Naive thymus-derived CD4-positive, alpha-beta T cell (primary cell): ENCODE results near the gene CTNNA1. TPM values are rescaled to one million over a fixed set of nuclear protein-coding genes. Genes with fewer than 3 reads are reported as not detected.

ENCODE experiments used
- ATAC-seq: fragments of 150-1000 bp; cut with Tn5 transposase; 2 replicates; pipeline ENCODE4 v1.10.0; 2021; ENCODE audit warnings: mild to moderate bottlenecking, moderate library complexity
- CTCF ChIA-PET: fragments of 350-600 bp; sonication (Branson Sonifier 250); formaldehyde crosslinking; loops from one replicate; lab custom pipeline; 2021; ENCODE audit warnings: antibody characterized with exemption; lab: Charles Lee
- POLR2A ChIA-PET: fragments of 350-600 bp; sonication (Branson Sonifier 250); formaldehyde crosslinking; loops from one replicate; lab custom pipeline; 2021; ENCODE audit warnings: antibody characterized with exemption, inconsistent platforms; lab: Charles Lee
- DNase-seq, 9 donors: peaks; one replicate each; pipeline versions ENCODE4 v3.0.0 to v3.0.0-alpha.2; 2020 to 2022; ENCODE audit warnings: mixed read lengths in 1 of 9
- H3K27ac ChIP-seq: one replicate; pipeline ENCODE4 v1.7.0; 2013; ENCODE audit warnings: mild to moderate bottlenecking, low read depth, low read length, moderate library complexity
- H3K27me3 ChIP-seq, 2 donors: one replicate each; pipeline ENCODE4 v1.7.0; 2013; ENCODE audit warnings: low read length in 2 of 2, mild to moderate bottlenecking in 2 of 2, moderate library complexity in 2 of 2; ENCODE audit not compliant: control insufficient read depth in 2 of 2, insufficient read depth in 2 of 2
- H3K36me3 ChIP-seq, 3 experiments: 1 replicate in 2 of 3; 2 replicates in 1 of 3; pipeline ENCODE4 v1.7.0; 2013; ENCODE audit warnings: low read length in 3 of 3, mild to moderate bottlenecking in 3 of 3, moderate library complexity in 1 of 3; ENCODE audit not compliant: insufficient read depth in 3 of 3, control insufficient read depth in 2 of 3
- H3K4me1 ChIP-seq, 2 donors: one replicate each; pipeline ENCODE4 v1.7.0; 2013; ENCODE audit warnings: low read length in 2 of 2, mild to moderate bottlenecking in 2 of 2, moderate library complexity in 1 of 2; ENCODE audit not compliant: control insufficient read depth in 2 of 2, insufficient read depth in 2 of 2
- H3K4me3 ChIP-seq: 2 replicates; pipeline ENCODE4 v1.7.0; 2013; ENCODE audit warnings: mild to moderate bottlenecking, low read length
- H3K9me3 ChIP-seq, 3 experiments: 1 replicate in 2 of 3; 2 replicates in 1 of 3; pipeline ENCODE4 v1.7.0; 2013; ENCODE audit warnings: low read length in 3 of 3; ENCODE audit not compliant: control insufficient read depth in 2 of 3
- H3K27ac Mint-ChIP-seq, 9 donors: one replicate each; pipeline ENCODE4 v1.8.0; 2020 to 2022; ENCODE audit warnings: mixed read lengths in 9 of 9, mild to moderate bottlenecking in 8 of 9, moderate library complexity in 5 of 9, inconsistent platforms in 2 of 9
- H3K27me3 Mint-ChIP-seq, 5 donors: one replicate each; pipeline ENCODE4 v1.8.0; 2021 to 2022; ENCODE audit warnings: mixed read lengths in 5 of 5, mild to moderate bottlenecking in 1 of 5
- H3K36me3 Mint-ChIP-seq, 5 donors: one replicate each; pipeline ENCODE4 v1.8.0; 2020 to 2022; ENCODE audit warnings: mixed read lengths in 5 of 5, mild to moderate bottlenecking in 3 of 5, inconsistent platforms in 1 of 5
- H3K4me1 Mint-ChIP-seq, 7 donors: one replicate each; pipeline ENCODE4 v1.8.0; 2020 to 2022; ENCODE audit warnings: mixed read lengths in 7 of 7, mild to moderate bottlenecking in 3 of 7, inconsistent platforms in 1 of 7
- H3K4me3 Mint-ChIP-seq, 10 donors: one replicate each; pipeline ENCODE4 v1.8.0; 2020 to 2022; ENCODE audit warnings: mild to moderate bottlenecking in 10 of 10, mixed read lengths in 10 of 10, moderate library complexity in 6 of 10, inconsistent platforms in 2 of 10
- H3K9me3 Mint-ChIP-seq, 11 donors: one replicate each; pipeline ENCODE4 v1.8.0; 2020 to 2022; ENCODE audit warnings: mixed read lengths in 11 of 11, mild to moderate bottlenecking in 4 of 11, inconsistent platforms in 1 of 11, moderate library complexity in 1 of 11
- intact Hi-C, 2 donors: fragments of 100-400 bp; cut with micrococcal nuclease; formaldehyde crosslinking; loops; one replicate each; pipeline ENCODE4 v1.15.1; 2023
- polyA plus RNA-seq, 2 donors: library from polyadenylated mRNA; unstranded; fragments of 300-500 nt; fragmentation: Illumina TruSeq; gene quantifications; one replicate each; pipeline ENCODE4 v1.2.3, GENCODE V29; 2021
- total RNA-seq, 6 experiments: library from RNA in 5 of 6; stranded (reverse) in 5 of 6; gene quantifications; 1 replicate in 5 of 6; 2 replicates in 1 of 6; pipeline ENCODE4 v1.2.3 and lab custom pipeline; 2021 to 2026

Gene CTNNA1
- total and polyA plus RNA-seq, 7 experiments from 2014 or later, result 0.78 to 52.9 (median 5.6) TPM

- CTCF ChIA-PET, result no interaction called here
- H3K27ac Mint-ChIP-seq, result no peak overlapping the region
These were observed 36.6 kb downstream of the CTNNA1 start for GRCh38 chr5:138789771-138790242.

GRCh38 chr5:138790684-138791083, 37.5 kb downstream of the CTNNA1 start:
- Mint-ChIP-seq H3K4me1 (peaks cover 10 to 30% (median 15%) of the 10 kb centered on the region in 7 donors), H3K9me3 (peaks cover 0 to 3% (median 0%) of the 10 kb centered on the region in 11 donors), H3K27me3 (peaks cover 19 to 79% (median 59%) of the 10 kb centered on the region in 5 donors), H3K4me3 (no peak overlapping the region), H3K27ac (no peak overlapping the region), H3K36me3 (no peaks in the 10 kb centered on the region)
- Histone ChIP-seq H3K27me3 (peaks cover 0 to 9% of the 10 kb centered on the region in 2 donors), H3K9me3 (no peaks in the 10 kb centered on the region), H3K4me3 (no peak overlapping the region), H3K27ac (no peak overlapping the region), H3K36me3 (no peaks in the 10 kb centered on the region), H3K4me1 (peaks cover 4 to 6% of the 10 kb centered on the region in 2 donors)
- intact Hi-C loops, result no loop called here
- CTCF ChIA-PET, result no interaction called here
- POLR2A ChIA-PET, result no interaction called here
- ATAC-seq, result no peak
- no peak for DNase-seq

More at GRCh38 chr5:138789771-138790242, 36.6 kb downstream of the CTNNA1 start:
- POLR2A ChIA-PET, result interaction anchor here (0.7 kb wide), 1 partner anchor 1942 kb away, joined by 3 read pairs; no protein-coding TSS in a partner anchor
- no peak overlapping the region for H3K27ac ChIP-seq
- intact Hi-C loops, result loop anchor here in 1 of 2 donors (1.0 kb wide), 1 partner anchor 472 kb away; no protein-coding TSS in a partner anchor
- H3K27me3 Mint-ChIP-seq, result peaks cover 17 to 80% (median 63%) of the 10 kb centered on the region in 5 donors
- H3K9me3 Mint-ChIP-seq, result peaks cover 0 to 3% (median 0%) of the 10 kb centered on the region in 11 donors
- peaks cover 4 to 6% of the 10 kb centered on the region in 2 donors for H3K4me1 ChIP-seq
- no peak overlapping the region for H3K4me3 ChIP-seq
- no peaks in the 10 kb centered on the region for H3K36me3 ChIP-seq
- H3K9me3 ChIP-seq, result no peaks in the 10 kb centered on the region
- H3K4me1 Mint-ChIP-seq, result peaks cover 10 to 30% (median 15%) of the 10 kb centered on the region in 7 donors
- peak overlapping the region in 1 of 10 donors; percentile 4 for H3K4me3 Mint-ChIP-seq
- H3K36me3 Mint-ChIP-seq, result no peaks in the 10 kb centered on the region
- DNase-seq, result peak in 6 of 9 donors; percentile 4 to 42 (median 26)
- H3K27me3 ChIP-seq, result peaks cover 0 to 9% of the 10 kb centered on the region in 2 donors
- ATAC-seq, result peak; percentile 61

GRCh38 chr5:138792195-138792790, 39.1 kb downstream of the CTNNA1 start:
- no peaks in the 10 kb centered on the region for H3K9me3 ChIP-seq
- H3K36me3 Mint-ChIP-seq, result no peaks in the 10 kb centered on the region
- H3K27ac ChIP-seq, result no peak overlapping the region
- no peak overlapping the region for H3K27ac Mint-ChIP-seq
- H3K4me1 ChIP-seq, result peaks cover 4 to 6% of the 10 kb centered on the region in 2 donors
- no peak overlapping the region for H3K4me3 ChIP-seq
- no peaks in the 10 kb centered on the region for H3K36me3 ChIP-seq
- ATAC-seq, result peak; percentile 64
- intact Hi-C loops, result no loop called here
- peaks cover 10 to 30% (median 15%) of the 10 kb centered on the region in 7 donors for H3K4me1 Mint-ChIP-seq
- H3K9me3 Mint-ChIP-seq, result peaks cover 0 to 3% (median 0%) of the 10 kb centered on the region in 11 donors
- H3K4me3 Mint-ChIP-seq, result peak overlapping the region in 3 of 10 donors; percentile 2 to 12 (median 4)
- ChIA-PET CTCF (interaction anchor here (1.3 kb wide), 1 partner anchor 34 kb away, joined by 4 read pairs; no protein-coding TSS in a partner anchor), POLR2A (interaction anchor here (0.7 kb wide), 1 partner anchor 558 kb away, joined by 3 read pairs; no protein-coding TSS in a partner anchor)
- peaks cover 0 to 9% of the 10 kb centered on the region in 2 donors for H3K27me3 ChIP-seq
- DNase-seq, result peak in 6 of 9 donors; percentile 14 to 53 (median 42)
- peaks cover 23 to 79% (median 59%) of the 10 kb centered on the region in 5 donors for H3K27me3 Mint-ChIP-seq

- H3K27ac ChIP-seq, result no peak overlapping the region
- peaks cover 0 to 9% of the 10 kb centered on the region in 2 donors for H3K27me3 ChIP-seq
- H3K36me3 Mint-ChIP-seq, result no peaks in the 10 kb centered on the region
- peaks cover 0 to 3% (median 0%) of the 10 kb centered on the region in 11 donors for H3K9me3 Mint-ChIP-seq
- intact Hi-C loops, result no loop called here
- H3K36me3 ChIP-seq, result no peaks in the 10 kb centered on the region
- H3K27ac Mint-ChIP-seq, result no peak overlapping the region
- H3K4me3 Mint-ChIP-seq, result no peak overlapping the region
- no peak for ATAC-seq
- H3K4me1 ChIP-seq, result peaks cover 4 to 6% of the 10 kb centered on the region in 2 donors
- H3K9me3 ChIP-seq, result no peaks in the 10 kb centered on the region
- peaks cover 27 to 80% (median 63%) of the 10 kb centered on the region in 5 donors for H3K27me3 Mint-ChIP-seq
- peaks cover 8 to 30% (median 15%) of the 10 kb centered on the region in 7 donors for H3K4me1 Mint-ChIP-seq
- CTCF ChIA-PET, result interaction anchor here (1.3 kb wide), 1 partner anchor 32 kb away, joined by 4 read pairs; no protein-coding TSS in a partner anchor
- no peak for DNase-seq
- H3K4me3 ChIP-seq, result no peak overlapping the region
- POLR2A ChIA-PET, result no interaction called here
These were observed 40.4 kb downstream of the CTNNA1 start for GRCh38 chr5:138793575-138793974.

- ATAC-seq, result no peak
- intact Hi-C loops, result no loop called here
- Histone ChIP-seq H3K27me3 (no peaks in the 10 kb centered on the region), H3K9me3 (peaks cover 0 to 3% (median 0%) of the 10 kb centered on the region in 3 experiments), H3K4me3 (no peak overlapping the region), H3K4me1 (peaks cover 0 to 4% of the 10 kb centered on the region in 2 donors), H3K27ac (no peak overlapping the region), H3K36me3 (no peaks in the 10 kb centered on the region)
- CTCF ChIA-PET, result no interaction called here
- no peak overlapping the region for H3K4me3 Mint-ChIP-seq
- peaks cover 7 to 11% (median 10%) of the 10 kb centered on the region in 7 donors for H3K4me1 Mint-ChIP-seq
- no peak for DNase-seq
- H3K9me3 Mint-ChIP-seq, result peaks cover 0 to 40% (median 16%) of the 10 kb centered on the region in 11 donors
- POLR2A ChIA-PET, result no interaction called here
- peaks cover 3 to 17% (median 10%) of the 10 kb centered on the region in 5 donors for H3K36me3 Mint-ChIP-seq
- no peak overlapping the region for H3K27ac Mint-ChIP-seq
- H3K27me3 Mint-ChIP-seq, result peaks cover 5 to 45% (median 28%) of the 10 kb centered on the region in 5 donors
These were observed 50.1 kb downstream of the CTNNA1 start for GRCh38 chr5:138803285-138803684.

- H3K27ac Mint-ChIP-seq, result no peak overlapping the region
- intact Hi-C loops, result no loop called here
- ATAC-seq (no peak), DNase-seq (no peak)
- ChIA-PET CTCF (interaction anchor here (0.6 kb wide), 1 partner anchor 21 kb away, joined by 4 read pairs; no protein-coding TSS in a partner anchor), POLR2A (no interaction called here)
- H3K9me3 Mint-ChIP-seq, result peaks cover 0 to 35% (median 16%) of the 10 kb centered on the region in 11 donors
- no peak overlapping the region for H3K4me3 Mint-ChIP-seq
- no peak overlapping the region for H3K4me3 ChIP-seq
- H3K9me3 ChIP-seq, result peaks cover 0 to 3% (median 0%) of the 10 kb centered on the region in 3 experiments
- no peaks in the 10 kb centered on the region for H3K27me3 ChIP-seq
- peaks cover 5 to 45% (median 26%) of the 10 kb centered on the region in 5 donors for H3K27me3 Mint-ChIP-seq
- H3K27ac ChIP-seq, result no peak overlapping the region
- no peaks in the 10 kb centered on the region for H3K36me3 ChIP-seq
- H3K4me1 Mint-ChIP-seq, result peaks cover 7 to 12% (median 10%) of the 10 kb centered on the region in 7 donors
- H3K4me1 ChIP-seq, result peaks cover 0 to 4% of the 10 kb centered on the region in 2 donors
- peaks cover 3 to 17% (median 10%) of the 10 kb centered on the region in 5 donors for H3K36me3 Mint-ChIP-seq
These were observed 50.7 kb downstream of the CTNNA1 start for GRCh38 chr5:138803935-138804334.
